ENCODE data around the gene ARL15.

GRCh38 chr5:53936481-53937352 lies 373.7 kb downstream of the ARL15 start:
- TF ChIP-seq CTCF (IDR thresholded peaks at IDR 0.05) (no peak), POLR2A (IDR thresholded peaks at IDR 0.05) (no peak)
